HEK293T (cell line): ENCODE results near the gene NUAK1.

ENCODE experiments used
- CTCF ChIA-PET: fragments of 350-600 bp; formaldehyde crosslinking; extraction: SDS; loops from one replicate; lab custom pipeline; 2021; ENCODE audit warnings: antibody characterized with exemption, inconsistent platforms; lab: Yijun Ruan, JAX
- POLR2A ChIA-PET: fragments of 350-600 bp; formaldehyde crosslinking; extraction: SDS; loops from one replicate; lab custom pipeline; 2020; ENCODE audit warnings: antibody characterized with exemption, inconsistent platforms; lab: Yijun Ruan, JAX
- DNase-seq: peaks from one replicate; pipeline ENCODE4 v3.0.0; 2012; ENCODE audit warnings: mixed read lengths; ENCODE audit errors: extremely low spot score
- ARNT ChIP-seq: fragments of 450-650 bp; IDR thresholded peaks from 2 replicates; pipeline ENCODE4 v1.6.1; 2017; ENCODE audit warnings: mild to moderate bottlenecking
- BHLHE40 ChIP-seq: fragments of 450-650 bp; IDR thresholded peaks from 2 replicates; pipeline ENCODE4 v1.6.1; 2016; ENCODE audit warnings: mild to moderate bottlenecking, moderate library complexity, borderline replicate concordance
- CTBP1 ChIP-seq: fragments of 450-650 bp; IDR thresholded peaks from 2 replicates; pipeline ENCODE4 v1.6.1; 2016; ENCODE audit warnings: borderline replicate concordance
- ELF4 ChIP-seq: fragments of 450-650 bp; IDR thresholded peaks from 2 replicates; pipeline ENCODE4 v1.6.1; 2017; ENCODE audit warnings: antibody characterized with exemption
- FOXA1 ChIP-seq: fragments of 450-650 bp; IDR thresholded peaks from 2 replicates; pipeline ENCODE4 v1.6.1; 2016; ENCODE audit warnings: mild to moderate bottlenecking
- FOXK2 ChIP-seq: fragments of 450-650 bp; IDR thresholded peaks from 2 replicates; pipeline ENCODE4 v1.6.1; 2016; ENCODE audit warnings: mild to moderate bottlenecking
- FOXM1 ChIP-seq: fragments of 450-650 bp; IDR thresholded peaks from 2 replicates; pipeline ENCODE4 v1.6.1; 2017; ENCODE audit warnings: mild to moderate bottlenecking, borderline replicate concordance
- HDGF ChIP-seq: fragments of 450-650 bp; IDR thresholded peaks from 2 replicates; pipeline ENCODE4 v1.6.1; 2017; ENCODE audit warnings: antibody characterized with exemption, borderline replicate concordance
- L3MBTL2 ChIP-seq: fragments of 450-650 bp; conservative IDR thresholded peaks from 2 replicates; pipeline ENCODE4 v1.6.1; 2016; ENCODE audit warnings: mild to moderate bottlenecking
- LEF1 ChIP-seq: fragments of 450-650 bp; IDR thresholded peaks from 2 replicates; pipeline ENCODE4 v1.6.1; 2017; ENCODE audit warnings: mild to moderate bottlenecking, borderline replicate concordance
- NFRKB ChIP-seq: fragments of 450-650 bp; IDR thresholded peaks from 2 replicates; pipeline ENCODE4 v1.6.1; 2016; ENCODE audit warnings: mild to moderate bottlenecking, moderate library complexity
- SP1 ChIP-seq: fragments of 450-650 bp; IDR thresholded peaks from 2 replicates; pipeline ENCODE4 v1.6.1; 2017
- SUZ12 ChIP-seq: fragments of 450-650 bp; IDR thresholded peaks from 2 replicates; pipeline ENCODE4 v1.6.1; 2016; ENCODE audit warnings: mild to moderate bottlenecking
- TARDBP ChIP-seq: fragments of 450-650 bp; IDR thresholded peaks from 2 replicates; pipeline ENCODE4 v1.6.1; 2016
- ZNF384 ChIP-seq: fragments of 450-650 bp; IDR thresholded peaks from 2 replicates; pipeline ENCODE4 v1.6.1; 2016
- TF ChIP-seq, protein P1 (sequence below): fragments of 450-650 bp; IDR thresholded peaks from 2 replicates; pipeline ENCODE4 v1.6.1; 2016

Gene NUAK1

GRCh38 chr12:106074706-106075392 is 63.9 kb downstream of the NUAK1 start:
- CTCF ChIA-PET = interaction anchor here (1.0 kb wide), 1 partner anchor 62 kb away, joined by 4 read pairs; no protein-coding TSS in a partner anchor
- POLR2A ChIA-PET = interaction anchor here (1.0 to 1.3 kb wide), 3 partner anchors 23 to 64 kb away, joined by 4 to 7 read pairs (median 4); partner anchors contain the start of gene NUAK1

DNA sequence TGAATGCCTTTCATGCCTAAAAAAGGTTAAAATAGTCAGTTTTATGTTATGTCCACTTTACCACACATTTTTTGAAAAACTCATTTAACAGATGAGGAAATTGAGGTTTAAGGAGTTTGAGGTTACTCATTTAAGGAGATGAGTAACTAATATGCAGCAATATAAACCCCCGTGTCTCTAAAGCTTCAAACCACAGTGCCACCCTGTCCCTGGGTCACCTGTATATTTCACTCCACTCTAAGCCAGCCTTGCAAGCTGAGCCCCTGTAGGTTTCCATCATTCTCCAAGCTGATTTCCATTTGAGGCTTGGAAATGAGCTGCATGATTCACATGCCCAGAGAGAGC is 64.4 kb downstream of the NUAK1 start:
- TF ChIP-seq FOXK2 (no peak), CTBP1 (no peak), L3MBTL2 (no peak), ELF4 (no peak), NFRKB (no peak), SP1 (no peak), BHLHE40 (no peak), TARDBP (no peak), SUZ12 (no peak)
- POLR2A ChIA-PET = interaction anchor here (1.2 to 1.3 kb wide), 2 partner anchors 44 to 64 kb away, joined by 4 to 7 read pairs; partner anchors contain the start of gene NUAK1
- CTCF ChIA-PET = interaction anchor here (1.0 kb wide), 1 partner anchor 63 kb away, joined by 4 read pairs; no protein-coding TSS in a partner anchor
- no peak for DNase-seq

More at GRCh38 chr12:106074706-106075392, 63.9 kb downstream of the NUAK1 start:
- TF ChIP-seq LEF1 (no peak), FOXK2 (peak; percentile 79), L3MBTL2 (peak; percentile 70; the same call in 1 of the 2 replicates), ARNT (peak; percentile 63; the same call in 1 of the 2 replicates), HDGF (no peak), ELF4 (no peak), CTBP1 (peak; percentile 91), TARDBP (peak; percentile 56; the same call in 1 of the 2 replicates)
- TF ChIP-seq, protein P1, sequence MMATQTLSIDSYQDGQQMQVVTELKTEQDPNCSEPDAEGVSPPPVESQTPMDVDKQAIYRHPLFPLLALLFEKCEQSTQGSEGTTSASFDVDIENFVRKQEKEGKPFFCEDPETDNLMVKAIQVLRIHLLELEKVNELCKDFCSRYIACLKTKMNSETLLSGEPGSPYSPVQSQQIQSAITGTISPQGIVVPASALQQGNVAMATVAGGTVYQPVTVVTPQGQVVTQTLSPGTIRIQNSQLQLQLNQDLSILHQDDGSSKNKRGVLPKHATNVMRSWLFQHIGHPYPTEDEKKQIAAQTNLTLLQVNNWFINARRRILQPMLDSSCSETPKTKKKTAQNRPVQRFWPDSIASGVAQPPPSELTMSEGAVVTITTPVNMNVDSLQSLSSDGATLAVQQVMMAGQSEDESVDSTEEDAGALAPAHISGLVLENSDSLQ = peak; percentile 97
- DNase-seq = peak; percentile 62

GRCh38 chr12:106073179-106073578 is 65.6 kb downstream of the NUAK1 start:
- ChIA-PET POLR2A (no interaction called here), CTCF (no interaction called here)
- TF ChIP-seq SUZ12 (no peak), ZNF384 (no peak), CTBP1 (no peak), LEF1 (no peak)
- no peak for DNase-seq

DNA sequence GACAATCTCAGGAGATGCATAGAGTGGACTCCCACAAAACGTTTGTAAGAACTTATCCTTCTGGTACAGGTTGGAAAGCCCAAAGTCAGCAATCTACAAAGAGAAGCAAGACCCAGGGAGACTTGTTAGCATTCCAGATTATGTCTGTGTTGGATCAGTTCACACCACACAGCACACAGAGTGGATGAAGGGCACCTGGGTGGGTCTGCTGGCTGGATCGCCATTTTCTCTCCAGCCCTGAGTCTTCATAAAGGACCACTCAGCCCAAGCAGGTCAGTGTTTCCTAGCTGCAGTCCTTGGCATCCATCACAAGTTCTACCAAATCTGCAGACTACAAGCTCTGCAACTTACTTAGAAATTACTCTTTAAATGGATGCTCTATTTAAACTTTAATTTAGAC is 66.0 kb downstream of the NUAK1 start:
- no peak for TF ChIP-seq TARDBP
- no peak for DNase-seq
- ChIA-PET CTCF (no interaction called here), POLR2A (no interaction called here)

- POLR2A ChIA-PET = no interaction called here
Measured at GRCh38 chr12:106071686-106072085, 67.1 kb downstream of the NUAK1 start.

GRCh38 chr12:106070611-106071010 is 68.1 kb downstream of the NUAK1 start:
- TF ChIP-seq CTBP1 (no peak), ARNT (no peak), FOXA1 (no peak), ELF4 (no peak), SP1 (no peak), BHLHE40 (no peak), ZNF384 (no peak), NFRKB (no peak), FOXK2 (no peak)
- no peak for DNase-seq
- POLR2A ChIA-PET = no interaction called here
- CTCF ChIA-PET = no interaction called here

More at GRCh38 chr12:106071686-106072085, 67.1 kb downstream of the NUAK1 start:
- no peak for TF ChIP-seq CTBP1
- TF ChIP-seq, protein P1 = no peak
- TF ChIP-seq NFRKB = no peak
- no peak for TF ChIP-seq L3MBTL2
- TF ChIP-seq TARDBP = no peak
- TF ChIP-seq FOXM1 = no peak
- TF ChIP-seq SP1 = no peak
- TF ChIP-seq FOXK2 = no peak
- TF ChIP-seq ELF4 = no peak
- TF ChIP-seq ZNF384 = no peak
- no peak for TF ChIP-seq HDGF
- no peak for TF ChIP-seq FOXA1
- no peak for TF ChIP-seq LEF1
- CTCF ChIA-PET = no interaction called here
- no peak for DNase-seq

- ChIA-PET CTCF (no interaction called here), POLR2A (no interaction called here)
- TF ChIP-seq FOXM1 (no peak), HDGF (no peak), FOXA1 (no peak), ARNT (no peak), LEF1 (no peak), TARDBP (no peak), FOXK2 (no peak), CTBP1 (no peak), SP1 (no peak), BHLHE40 (no peak)
- TF ChIP-seq, protein P1 = no peak
- no peak for DNase-seq
Measured at GRCh38 chr12:106070147-106070546, 68.6 kb downstream of the NUAK1 start.
